Right atrium auricular region (tissue), 2 donors: ENCODE measurements around the gene TMF1. TPM values are rescaled to one million over a fixed set of nuclear protein-coding genes. Genes with fewer than 3 reads are reported as not detected.

Experiments used
- DNase-seq: peaks from one replicate; pipeline ENCODE4 v3.0.0-alpha.2; 2019; ENCODE audit warnings: low spot score
- H3K27ac ChIP-seq, 2 donors: fragments of 200-600 bp; sonication (generic); 1 replicate in 1 of 2; 2 replicates in 1 of 2; pipeline ENCODE4 v1.5.1; 2016 to 2019
- H3K27me3 ChIP-seq, 2 donors: fragments of 200-600 bp; sonication (generic); one replicate each; pipeline versions ENCODE4 v1.5.1 to v1.6.0; 2017 to 2019
- H3K36me3 ChIP-seq: fragments of 200-600 bp; sonication (generic); one replicate; pipeline ENCODE4 v1.5.1; 2016
- H3K4me1 ChIP-seq, 2 donors: fragments of 200-600 bp; sonication (generic); one replicate each; pipeline versions ENCODE4 v1.5.1 to v1.6.0; 2017 to 2019
- H3K4me3 ChIP-seq, 2 donors: fragments of 200-600 bp; sonication (generic); 1 replicate in 1 of 2; 2 replicates in 1 of 2; pipeline ENCODE4 v1.5.1; 2017 to 2019; ENCODE audit warnings: mild to moderate bottlenecking in 1 of 2, moderate library complexity in 1 of 2
- H3K9me3 ChIP-seq, 2 donors: fragments of 200-600 bp; sonication (generic); one replicate each; pipeline ENCODE4 v1.5.1; 2019
- total RNA-seq, 2 donors: library from RNA; depleted of rRNA; stranded (reverse); fragments of >200 nt; gene quantifications; one replicate each; pipeline ENCODE4 v1.1.0, GENCODE V29; 2016
- TF ChIP-seq, protein P1 (sequence below), 2 donors: fragments of 200-600 bp; sonication (generic); IDR thresholded peaks; one replicate each; pipeline ENCODE4 v1.5.1; 2019; ENCODE audit warnings: antibody characterized with exemption in 2 of 2

The TMF1 gene
- total RNA-seq, 2 donors from 2014 or later, result 15.6 to 21.3 TPM

DNA sequence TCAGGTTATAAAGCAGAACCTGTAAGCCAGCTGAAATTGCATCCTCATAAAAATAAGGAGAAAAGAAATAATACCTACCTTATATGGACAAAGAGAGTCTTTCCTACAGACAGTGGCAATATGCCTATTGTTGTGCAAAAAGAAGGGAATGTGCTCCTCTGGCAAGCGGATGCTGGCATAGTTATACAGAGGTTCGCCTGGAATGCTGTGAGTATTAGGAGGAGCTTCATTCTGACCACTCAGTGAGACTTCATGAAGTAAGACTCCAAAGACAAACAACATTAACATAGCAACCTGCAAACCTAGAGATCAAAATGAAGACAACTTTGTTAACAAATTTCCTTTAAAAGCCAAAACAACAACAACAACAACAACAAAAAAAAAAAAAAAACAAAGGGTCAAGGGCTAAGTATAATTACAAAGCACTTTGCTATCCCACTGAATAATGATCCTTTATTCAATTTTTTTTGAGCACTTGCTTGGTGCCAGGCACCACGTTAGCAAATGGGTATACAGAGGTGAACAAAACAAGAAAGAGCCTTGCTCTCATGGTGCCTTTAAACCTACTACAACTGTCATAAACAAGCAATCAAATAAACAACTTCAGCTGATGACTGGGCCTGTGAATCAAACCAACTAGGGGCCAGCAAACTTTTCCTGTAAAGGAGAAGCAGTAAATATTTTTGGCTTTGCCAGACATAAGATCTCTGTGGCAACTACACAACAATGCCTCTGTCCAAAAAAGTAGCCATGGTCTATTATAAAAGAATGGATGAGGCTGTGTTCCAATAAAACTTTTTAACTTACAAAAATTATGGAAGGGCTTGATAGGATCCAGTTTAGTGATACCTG, 42.3 kb downstream of the TMF1 start:
- H3K9me3 ChIP-seq, result no peaks in the 10 kb centered on the region
- TF ChIP-seq, protein P1, sequence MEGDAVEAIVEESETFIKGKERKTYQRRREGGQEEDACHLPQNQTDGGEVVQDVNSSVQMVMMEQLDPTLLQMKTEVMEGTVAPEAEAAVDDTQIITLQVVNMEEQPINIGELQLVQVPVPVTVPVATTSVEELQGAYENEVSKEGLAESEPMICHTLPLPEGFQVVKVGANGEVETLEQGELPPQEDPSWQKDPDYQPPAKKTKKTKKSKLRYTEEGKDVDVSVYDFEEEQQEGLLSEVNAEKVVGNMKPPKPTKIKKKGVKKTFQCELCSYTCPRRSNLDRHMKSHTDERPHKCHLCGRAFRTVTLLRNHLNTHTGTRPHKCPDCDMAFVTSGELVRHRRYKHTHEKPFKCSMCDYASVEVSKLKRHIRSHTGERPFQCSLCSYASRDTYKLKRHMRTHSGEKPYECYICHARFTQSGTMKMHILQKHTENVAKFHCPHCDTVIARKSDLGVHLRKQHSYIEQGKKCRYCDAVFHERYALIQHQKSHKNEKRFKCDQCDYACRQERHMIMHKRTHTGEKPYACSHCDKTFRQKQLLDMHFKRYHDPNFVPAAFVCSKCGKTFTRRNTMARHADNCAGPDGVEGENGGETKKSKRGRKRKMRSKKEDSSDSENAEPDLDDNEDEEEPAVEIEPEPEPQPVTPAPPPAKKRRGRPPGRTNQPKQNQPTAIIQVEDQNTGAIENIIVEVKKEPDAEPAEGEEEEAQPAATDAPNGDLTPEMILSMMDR (IDR thresholded peaks at IDR 0.05), result no peak
- H3K4me1 ChIP-seq, result peaks cover 0 to 57% of the 10 kb centered on the region in 2 donors
- no peak overlapping the region for H3K4me3 ChIP-seq
- no peaks in the 10 kb centered on the region for H3K27me3 ChIP-seq
- DNase-seq, result no peak
- H3K36me3 ChIP-seq, result peaks cover 28% of the 10 kb centered on the region
- H3K27ac ChIP-seq, result peak overlapping the region; percentile 18 to 100

DNA sequence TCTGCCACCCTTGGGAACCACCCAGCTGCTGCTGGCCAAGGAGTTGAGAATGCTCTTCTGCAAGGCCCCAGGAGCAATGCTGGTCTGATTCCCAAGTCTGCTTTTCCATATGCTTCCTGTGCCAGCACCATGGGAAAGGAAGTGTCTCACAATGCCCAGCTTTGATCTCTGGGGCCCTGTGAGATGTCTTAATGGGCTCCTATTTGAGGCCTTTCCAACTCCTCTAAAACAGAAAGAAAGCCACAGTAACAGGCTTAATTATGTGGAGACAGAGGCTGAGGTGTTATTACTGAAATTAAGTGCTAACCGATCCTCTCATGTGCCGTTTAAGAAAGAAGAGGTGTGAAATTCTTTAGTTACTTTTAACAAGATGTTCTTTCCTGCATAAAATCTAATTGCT, 43.2 kb downstream of the TMF1 start:
- peaks cover 36% of the 10 kb centered on the region for H3K36me3 ChIP-seq
- TF ChIP-seq, protein P1 (IDR thresholded peaks at IDR 0.05), result no peak
- H3K27me3 ChIP-seq, result no peaks in the 10 kb centered on the region
- H3K4me1 ChIP-seq, result peaks cover 0 to 49% of the 10 kb centered on the region in 2 donors
- H3K9me3 ChIP-seq, result no peaks in the 10 kb centered on the region
- no peak overlapping the region for H3K4me3 ChIP-seq
- peak overlapping the region; percentile 18 to 100 for H3K27ac ChIP-seq
- DNase-seq, result no peak

GRCh38 chr3:69005791-69006482, 46.2 kb downstream of the TMF1 start:
- H3K27ac ChIP-seq, result peak overlapping the region in 1 of 2 donors; percentile 31
- H3K36me3 ChIP-seq, result peaks cover 66% of the 10 kb centered on the region
- no peaks in the 10 kb centered on the region for H3K27me3 ChIP-seq
- peaks cover 0 to 35% of the 10 kb centered on the region in 2 donors for H3K4me1 ChIP-seq
- no peak overlapping the region for H3K4me3 ChIP-seq
- DNase-seq, result no peak
- H3K9me3 ChIP-seq, result no peaks in the 10 kb centered on the region
- TF ChIP-seq, protein P1 (IDR thresholded peaks at IDR 0.05), result no peak

DNA sequence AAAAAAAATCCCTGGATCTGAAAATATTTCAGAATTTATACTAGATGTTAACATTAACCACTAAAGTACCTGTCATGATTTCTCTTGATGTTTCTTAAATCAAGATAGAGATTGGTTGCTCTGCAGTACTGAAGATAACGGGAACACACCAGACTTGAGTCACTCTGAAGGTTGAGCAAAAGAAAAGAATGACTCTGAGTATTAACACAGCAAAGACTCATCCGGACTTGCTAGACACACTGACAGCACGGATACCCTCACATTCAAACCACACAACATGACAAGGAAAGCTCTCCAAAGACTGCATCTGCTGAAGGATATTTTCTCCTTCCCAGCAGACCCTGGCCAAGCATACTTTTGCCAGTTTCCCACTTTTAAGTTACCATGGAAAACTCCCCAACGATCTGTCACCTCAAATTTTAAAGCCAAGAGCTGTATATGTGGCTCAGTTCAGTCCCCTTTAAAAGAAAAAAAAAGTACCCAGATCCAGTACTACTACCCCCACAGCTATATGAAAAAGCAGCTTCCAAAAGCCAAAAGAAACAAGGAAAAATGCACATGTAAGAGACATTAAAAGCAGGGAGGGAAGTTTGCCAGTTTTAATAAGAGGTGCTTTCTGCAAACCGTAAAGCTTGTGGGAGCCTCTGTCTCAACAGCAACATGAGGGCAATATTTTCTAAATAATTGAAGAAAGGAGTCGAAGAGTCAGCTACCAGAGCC, 46.9 kb downstream of the TMF1 start:
- Histone ChIP-seq H3K36me3 (peaks cover 71% of the 10 kb centered on the region), H3K4me3 (no peak overlapping the region), H3K27me3 (no peaks in the 10 kb centered on the region), H3K9me3 (no peaks in the 10 kb centered on the region), H3K4me1 (peaks cover 0 to 35% of the 10 kb centered on the region in 2 donors), H3K27ac (peak overlapping the region in 1 of 2 donors; percentile 31)
- no peak for DNase-seq
- TF ChIP-seq, protein P1 (IDR thresholded peaks at IDR 0.05), result no peak

DNA sequence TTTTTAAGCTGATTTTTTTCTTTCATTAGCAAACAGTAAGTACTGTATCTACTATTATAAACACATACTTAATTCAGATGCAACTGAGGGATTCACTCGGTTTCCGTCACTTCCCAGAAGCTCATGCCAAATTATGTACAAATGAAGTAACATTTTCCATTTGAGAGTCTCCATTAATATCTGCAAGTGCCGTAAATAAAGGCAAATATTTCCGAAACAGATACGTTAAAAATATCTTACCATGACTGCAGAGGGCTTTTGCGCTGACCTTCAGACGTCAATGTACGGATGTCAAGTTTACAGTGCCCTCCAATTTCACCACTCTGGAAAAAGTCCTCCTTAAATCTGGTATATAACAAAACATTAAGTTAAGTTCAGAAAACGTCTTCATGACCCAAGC, 48.0 kb downstream of the TMF1 start:
- H3K36me3 ChIP-seq, result peaks cover 71% of the 10 kb centered on the region
- TF ChIP-seq, protein P1 (IDR thresholded peaks at IDR 0.05), result no peak
- no peak for DNase-seq
- H3K4me3 ChIP-seq, result no peak overlapping the region
- no peaks in the 10 kb centered on the region for H3K9me3 ChIP-seq
- H3K27ac ChIP-seq, result no peak overlapping the region
- peaks cover 0 to 27% of the 10 kb centered on the region in 2 donors for H3K4me1 ChIP-seq
- H3K27me3 ChIP-seq, result no peaks in the 10 kb centered on the region
